ENCODE data around the gene SYT13.

GRCh38 chr11:45331839-45332238, 45.7 kb upstream of the SYT13 start:
- TF ChIP-seq CTCF (IDR thresholded peaks at IDR 0.05; ENCODE audit: extremely low read depth in 1 of 2, insufficient read depth in 1 of 2, low read depth in 1 of 2, low read length in 2 of 2): no peak
- TF ChIP-seq MAX (IDR thresholded peaks at IDR 0.05; ENCODE audit: insufficient read depth, insufficient read length): no peak
